Ovary (tissue), 9 donors: ENCODE data around the gene LMF1. TPM values are rescaled to one million over a fixed set of nuclear protein-coding genes. Genes with fewer than 3 reads are reported as not detected.

Experiments
- DNase-seq, 5 donors: peaks; one replicate each; pipeline ENCODE4 v3.0.0-alpha.2; 2019 to 2020
- H3K27ac ChIP-seq, 2 donors: fragments of 200-600 bp; one replicate each; pipeline versions ENCODE4 v1.5.1 to v1.8.0; 2019 to 2022
- H3K27me3 ChIP-seq: fragments of 200-600 bp; one replicate; pipeline ENCODE4 v1.8.0; 2022
- H3K36me3 ChIP-seq: fragments of 200-600 bp; sonication (generic); one replicate; pipeline ENCODE4 v1.5.1; 2019
- H3K4me1 ChIP-seq: one replicate; pipeline ENCODE4 v1.8.1; 2013; ENCODE audit warnings: mild to moderate bottlenecking, moderate library complexity; ENCODE audit not compliant: insufficient read depth
- H3K4me3 ChIP-seq: fragments of 200-600 bp; sonication (generic); one replicate; pipeline ENCODE4 v1.5.1; 2017
- H3K9me3 ChIP-seq, 2 donors: fragments of 200-600 bp in 1 of 2; sonication (generic) in 1 of 2; one replicate each; pipeline versions ENCODE4 v1.5.1 to v1.8.1; 2013 to 2019; ENCODE audit warnings: mild to moderate bottlenecking in 1 of 2, moderate library complexity in 1 of 2
- CTCF ChIP-seq, 3 donors: fragments of 450-650 bp in 2 of 3; fragments of 200-600 bp in 1 of 3; IDR thresholded peaks; one replicate each; pipeline versions ENCODE4 v1.5.1 to v1.8.0; 2016 to 2022; ENCODE audit warnings: antibody characterized with exemption in 3 of 3, mild to moderate bottlenecking in 1 of 3
- EP300 ChIP-seq: sonication (generic); formaldehyde crosslinking; IDR thresholded peaks from one replicate; pipeline ENCODE4 v1.6.1; 2017; ENCODE audit warnings: antibody characterized with exemption
- POLR2A ChIP-seq: fragments of 450-650 bp; IDR thresholded peaks from one replicate; pipeline ENCODE4 v1.6.1; 2017; ENCODE audit warnings: antibody characterized with exemption, mild to moderate bottlenecking, moderate library complexity
- WGBS, 3 donors: extraction: QIAGEN DNeasy Blood & Tissue Kit in 1 of 3; methylation state at CpG; one replicate each; pipeline versions ENCODE4 v1.1.5 to v1.1.7; 2013 to 2017; 5-methylcytosine and 5-hydroxymethylcytosine counted together
- intact Hi-C, 4 donors: fragments of 100-400 bp; cut with DNase I; formaldehyde crosslinking; loops; one replicate each; pipeline versions ENCODE4 v1.11.0 to v1.15.1; 2022 to 2023
- polyA plus RNA-seq, 2 donors: library from polyadenylated mRNA; stranded (reverse); fragments of 200-250 nt in 1 of 2; fragments of 350-450 nt in 1 of 2; fragmentation: Illumina TruSeq in 1 of 2; extraction: RNeasy Lipid Tissue Mini Kit (QIAGEN cat#74804) in 1 of 2; gene quantifications; one replicate each; pipeline ENCODE4 v1.2.3, GENCODE V29; 2013 to 2014
- total RNA-seq, 7 donors: library from RNA; depleted of rRNA in 2 of 7; stranded (reverse); fragments of >200 nt in 2 of 7; fragmentation: NEBNext Ultra II Directional in 3 of 7; extraction: Animal tissue kit (Norgen Biotek cat#: 25700) in 3 of 7; gene quantifications; one replicate each; pipeline versions ENCODE4 v1.1.0 to v1.2.4, GENCODE V29; 2016 to 2023
- donor health status: DM: no; HTN: no; CAD: no; lungs with moderate emphysema.
- donor health status: DM: no; HTN: no; CAD: no.
- donor health status: Bipolar disorder and iron deficiency.
- donor health status: DM: yes; HTN: yes; CAD: no.
- donor health status: DM: no; HTN: no; CAD: no.
- donor health status: DM: yes; HTN: yes; CAD: no.

Gene LMF1
- total and polyA plus RNA-seq, 9 donors = 7.8 to 31.9 (median 23.6) TPM

- H3K4me1 ChIP-seq = no peaks in the 10 kb centered on the region
- TF ChIP-seq EP300 (no peak), POLR2A (no peak), CTCF (IDR thresholded peaks at IDR 0.05) (no peak)
- no peaks in the 10 kb centered on the region for H3K36me3 ChIP-seq
- intact Hi-C loops = no loop called here
- DNase-seq = no peak
- WGBS, 3 donors = 83 to 87% (median 85%) methylated on average over 23 of the region's 23 CpGs
- no peak overlapping the region for H3K27ac ChIP-seq
- H3K9me3 ChIP-seq = no peaks in the 10 kb centered on the region
- H3K27me3 ChIP-seq = no peaks in the 10 kb centered on the region
- no peak overlapping the region for H3K4me3 ChIP-seq
These were observed 50.6 kb downstream of the LMF1 start for GRCh38 chr16:920051-920681.

- DNase-seq = no peak
- Histone ChIP-seq H3K4me3 (no peak overlapping the region), H3K36me3 (no peaks in the 10 kb centered on the region), H3K27me3 (no peaks in the 10 kb centered on the region), H3K9me3 (no peaks in the 10 kb centered on the region), H3K27ac (no peak overlapping the region), H3K4me1 (no peaks in the 10 kb centered on the region)
- 86 to 94% (median 93%) methylated on average over 15 of the region's 15 CpGs for WGBS, 3 donors
- intact Hi-C loops = no loop called here
- no peak for TF ChIP-seq POLR2A
- no peak for TF ChIP-seq EP300
These were observed 51.1 kb downstream of the LMF1 start for GRCh38 chr16:919658-920050.

GRCh38 chr16:918741-919657 lies 51.8 kb downstream of the LMF1 start:
- 91 to 93% (median 93%) methylated on average over 47 of the region's 47 CpGs for WGBS, 3 donors
- Histone ChIP-seq H3K27me3 (no peaks in the 10 kb centered on the region), H3K9me3 (no peaks in the 10 kb centered on the region), H3K36me3 (no peaks in the 10 kb centered on the region), H3K4me1 (no peaks in the 10 kb centered on the region), H3K27ac (no peak overlapping the region), H3K4me3 (no peak overlapping the region)
- DNase-seq = no peak
- TF ChIP-seq EP300 (no peak), CTCF (IDR thresholded peaks at IDR 0.05) (no peak), POLR2A (no peak)
- intact Hi-C loops = no loop called here

- H3K4me1 ChIP-seq = no peaks in the 10 kb centered on the region
- no peaks in the 10 kb centered on the region for H3K27me3 ChIP-seq
- 55 to 76% (median 73%) methylated on average over 20 of the region's 20 CpGs for WGBS, 3 donors
These were observed 52.7 kb downstream of the LMF1 start for GRCh38 chr16:918068-918467.

More at GRCh38 chr16:918068-918467, 52.7 kb downstream of the LMF1 start:
- DNase-seq = no peak
- Histone ChIP-seq H3K36me3 (no peaks in the 10 kb centered on the region), H3K4me3 (no peak overlapping the region), H3K27ac (no peak overlapping the region), H3K9me3 (no peaks in the 10 kb centered on the region)
- TF ChIP-seq CTCF (IDR thresholded peaks at IDR 0.05) = no peak
- no peak for TF ChIP-seq EP300
- TF ChIP-seq POLR2A = no peak
- intact Hi-C loops = no loop called here
